ENCODE results near the gene IL23R.

IL23R gene

DNA sequence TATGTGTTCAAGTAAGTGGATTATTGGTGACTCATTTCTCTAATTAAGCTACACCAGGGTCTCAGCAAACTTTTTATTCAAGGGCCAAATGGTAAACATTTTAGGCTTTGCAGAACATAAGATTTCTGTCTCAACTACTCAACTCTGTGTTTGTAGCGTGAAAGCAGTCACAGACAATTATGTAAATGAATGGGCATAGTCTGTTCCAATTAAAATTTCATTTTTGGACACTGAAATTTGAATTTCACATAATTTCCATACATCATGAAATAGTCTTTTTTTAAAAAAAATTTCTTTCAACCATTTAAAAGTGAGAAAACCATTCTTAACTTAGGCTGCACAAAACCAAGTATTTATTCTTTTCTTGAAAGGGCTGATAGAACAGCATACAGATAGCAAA, 50.1 kb downstream of the IL23R start:
- Histone ChIP-seq H3K9ac (ENCODE audit: low read length) (no peak overlapping the region), H3K4me1 (ENCODE audit: insufficient read depth, low read length) (no peaks in the 10 kb centered on the region), H3K27me3 (ENCODE audit: control insufficient read depth in 1 of 2, insufficient read depth in 2 of 2, low read length in 2 of 2) (no peaks in the 10 kb centered on the region), H3K4me3 (ENCODE audit: low read depth in 1 of 2, low read length in 2 of 2) (no peak overlapping the region), H3K9me3 (ENCODE audit: low read length) (no peaks in the 10 kb centered on the region), H3K36me3 (ENCODE audit: insufficient read depth, low read length) (no peaks in the 10 kb centered on the region), H3K27ac (ENCODE audit: low read depth, low read length) (no peak overlapping the region)

DNA sequence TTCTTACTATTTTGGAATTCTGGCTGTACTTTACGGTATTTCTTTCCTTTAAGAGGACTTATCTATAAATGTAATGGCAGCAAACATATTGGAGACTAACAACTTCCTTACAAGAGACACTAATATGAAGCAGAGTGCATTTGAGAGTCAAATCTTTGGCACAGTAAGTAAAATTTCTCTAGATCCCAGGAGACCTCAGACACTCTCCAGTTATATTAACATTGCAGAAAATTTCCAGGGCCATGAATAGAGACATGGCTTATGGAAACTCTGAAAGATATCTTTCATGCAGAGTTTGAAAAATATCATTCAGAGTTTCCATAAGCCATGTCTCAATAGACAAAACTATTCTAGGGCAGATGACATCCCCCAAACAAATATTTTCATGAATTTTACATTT, 51.2 kb downstream of the IL23R start:
- Histone ChIP-seq H3K27me3 (ENCODE audit: control insufficient read depth in 1 of 2, insufficient read depth in 2 of 2, low read length in 2 of 2) (no peaks in the 10 kb centered on the region), H3K4me3 (ENCODE audit: low read depth in 1 of 2, low read length in 2 of 2) (no peak overlapping the region), H3K4me1 (ENCODE audit: insufficient read depth, low read length) (no peaks in the 10 kb centered on the region), H3K9ac (ENCODE audit: low read length) (no peak overlapping the region), H3K36me3 (ENCODE audit: insufficient read depth, low read length) (no peaks in the 10 kb centered on the region), H3K27ac (ENCODE audit: low read depth, low read length) (no peak overlapping the region), H3K9me3 (ENCODE audit: low read length) (no peaks in the 10 kb centered on the region)

DNA sequence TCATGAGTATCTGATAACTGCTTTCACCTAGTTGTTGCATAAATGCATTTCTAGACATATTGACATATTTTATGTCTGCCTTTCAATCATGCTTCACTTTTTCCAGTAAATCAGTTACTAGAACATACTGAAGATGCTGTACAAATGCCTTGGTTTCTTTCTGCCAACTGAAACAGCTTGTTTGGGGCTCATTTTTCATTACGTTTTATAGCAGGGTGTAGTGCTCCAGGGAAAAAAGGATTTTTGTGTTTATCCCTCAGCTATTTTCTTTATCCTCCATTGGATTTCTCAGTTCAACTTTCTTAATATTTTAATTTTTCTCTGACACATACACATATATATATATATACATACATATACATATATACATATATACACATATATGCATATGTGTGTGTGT, 51.7 kb downstream of the IL23R start:
- no peaks in the 10 kb centered on the region for H3K36me3 ChIP-seq (ENCODE audit: insufficient read depth, low read length)
- no peaks in the 10 kb centered on the region for H3K4me1 ChIP-seq (ENCODE audit: insufficient read depth, low read length)
- H3K27ac ChIP-seq (ENCODE audit: low read depth, low read length): no peak overlapping the region
- H3K9me3 ChIP-seq (ENCODE audit: low read length): no peaks in the 10 kb centered on the region
- no peak overlapping the region for H3K4me3 ChIP-seq (ENCODE audit: low read depth in 1 of 2, low read length in 2 of 2)
- no peak overlapping the region for H3K9ac ChIP-seq (ENCODE audit: low read length)
- no peaks in the 10 kb centered on the region for H3K27me3 ChIP-seq (ENCODE audit: control insufficient read depth in 1 of 2, insufficient read depth in 2 of 2, low read length in 2 of 2)

GRCh38 chr1:67224856-67225255, 58.6 kb downstream of the IL23R start:
- Histone ChIP-seq H3K4me1 (ENCODE audit: insufficient read depth, low read length) (no peaks in the 10 kb centered on the region), H3K9ac (ENCODE audit: low read length) (no peak overlapping the region), H3K4me3 (ENCODE audit: low read depth in 1 of 2, low read length in 2 of 2) (no peak overlapping the region), H3K9me3 (ENCODE audit: low read length) (no peaks in the 10 kb centered on the region), H3K27me3 (ENCODE audit: control insufficient read depth in 1 of 2, insufficient read depth in 2 of 2, low read length in 2 of 2) (no peaks in the 10 kb centered on the region), H3K36me3 (ENCODE audit: insufficient read depth, low read length) (no peaks in the 10 kb centered on the region), H3K27ac (ENCODE audit: low read depth, low read length) (no peak overlapping the region)

DNA sequence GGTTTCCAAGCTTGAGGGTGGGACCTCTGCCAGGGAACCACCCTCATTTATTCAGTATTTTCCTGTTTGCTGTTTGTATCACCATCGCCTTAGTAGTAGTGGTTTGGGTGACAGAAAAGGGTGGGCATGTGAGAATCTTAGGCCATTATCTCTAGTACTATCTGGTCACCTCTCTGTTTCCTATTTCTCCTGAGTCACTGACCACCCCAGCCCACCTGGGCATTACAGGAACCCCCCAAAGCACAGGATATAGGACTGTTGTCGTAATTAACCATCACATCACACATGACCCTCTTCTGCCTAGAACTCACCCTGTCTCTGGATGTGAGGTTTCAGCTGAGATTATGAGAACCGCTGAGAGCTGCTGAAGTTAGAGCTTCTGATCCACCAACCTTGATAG, 60.4 kb downstream of the IL23R start:
- H3K27ac ChIP-seq (ENCODE audit: low read depth, low read length): no peak overlapping the region
- no peaks in the 10 kb centered on the region for H3K4me1 ChIP-seq (ENCODE audit: insufficient read depth, low read length)
- no peaks in the 10 kb centered on the region for H3K36me3 ChIP-seq (ENCODE audit: insufficient read depth, low read length)

DNA sequence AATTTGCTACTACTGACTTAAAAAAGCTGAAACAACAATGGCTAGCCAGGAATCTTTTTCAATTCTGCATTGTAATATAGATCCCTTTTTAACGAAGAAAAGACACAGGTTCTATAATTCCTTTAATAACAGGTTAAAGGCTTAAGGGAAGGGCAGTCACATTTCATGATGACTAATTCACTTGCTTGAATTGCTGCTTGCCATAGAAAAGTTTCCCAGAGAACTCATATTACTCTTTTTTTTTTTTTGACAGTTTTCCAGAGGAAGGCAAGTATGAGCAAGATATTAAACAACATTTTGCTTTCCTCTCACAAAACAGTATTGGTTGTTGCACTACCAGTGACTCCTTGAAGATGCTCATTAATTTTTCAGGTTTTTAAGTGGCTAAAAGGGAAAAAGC, 60.9 kb downstream of the IL23R start:
- H3K27ac ChIP-seq (ENCODE audit: low read depth, low read length): no peak overlapping the region

More for the DNA sequence above, 60.4 kb downstream of the IL23R start:
- Histone ChIP-seq H3K27me3 (ENCODE audit: control insufficient read depth in 1 of 2, insufficient read depth in 2 of 2, low read length in 2 of 2) (no peaks in the 10 kb centered on the region), H3K9me3 (ENCODE audit: low read length) (no peaks in the 10 kb centered on the region), H3K9ac (ENCODE audit: low read length) (no peak overlapping the region), H3K4me3 (ENCODE audit: low read depth in 1 of 2, low read length in 2 of 2) (no peak overlapping the region)

GRCh38 chr1:67228791-67229190, 62.5 kb downstream of the IL23R start:
- H3K9ac ChIP-seq (ENCODE audit: low read length): no peak overlapping the region
- H3K9me3 ChIP-seq (ENCODE audit: low read length): no peaks in the 10 kb centered on the region
- no peaks in the 10 kb centered on the region for H3K27me3 ChIP-seq (ENCODE audit: control insufficient read depth in 1 of 2, insufficient read depth in 2 of 2, low read length in 2 of 2)
- H3K4me1 ChIP-seq (ENCODE audit: insufficient read depth, low read length): no peaks in the 10 kb centered on the region
- H3K4me3 ChIP-seq (ENCODE audit: low read depth in 1 of 2, low read length in 2 of 2): no peak overlapping the region
- no peak overlapping the region for H3K27ac ChIP-seq (ENCODE audit: low read depth, low read length)
- H3K36me3 ChIP-seq (ENCODE audit: insufficient read depth, low read length): no peaks in the 10 kb centered on the region

More for the DNA sequence above, 60.9 kb downstream of the IL23R start:
- Histone ChIP-seq H3K27me3 (ENCODE audit: control insufficient read depth in 1 of 2, insufficient read depth in 2 of 2, low read length in 2 of 2) (no peaks in the 10 kb centered on the region), H3K36me3 (ENCODE audit: insufficient read depth, low read length) (no peaks in the 10 kb centered on the region), H3K9ac (ENCODE audit: low read length) (no peak overlapping the region), H3K9me3 (ENCODE audit: low read length) (no peaks in the 10 kb centered on the region), H3K4me3 (ENCODE audit: low read depth in 1 of 2, low read length in 2 of 2) (no peak overlapping the region), H3K4me1 (ENCODE audit: insufficient read depth, low read length) (no peaks in the 10 kb centered on the region)

DNA sequence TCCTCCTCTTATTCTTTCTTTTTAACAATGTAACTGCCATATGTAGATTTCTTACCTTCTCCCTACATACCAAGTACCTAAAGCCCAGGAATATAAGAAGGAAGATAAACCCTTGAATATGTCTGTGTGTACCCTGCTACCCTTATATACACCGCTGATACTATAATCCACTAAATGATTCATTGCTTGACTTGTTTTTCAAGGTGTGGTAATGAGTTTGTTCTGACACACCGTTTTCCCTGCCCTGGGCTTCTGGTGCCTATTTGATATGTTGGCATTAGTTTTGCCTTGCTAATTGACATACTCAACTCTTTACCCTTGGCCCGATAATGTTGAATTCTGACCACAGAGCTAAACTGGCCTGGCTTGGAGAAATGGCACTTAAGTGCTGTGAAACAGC, 64.3 kb downstream of the IL23R start:
- no peaks in the 10 kb centered on the region for H3K9me3 ChIP-seq (ENCODE audit: low read length)
- no peaks in the 10 kb centered on the region for H3K27me3 ChIP-seq (ENCODE audit: control insufficient read depth in 1 of 2, insufficient read depth in 2 of 2, low read length in 2 of 2)
- no peaks in the 10 kb centered on the region for H3K36me3 ChIP-seq (ENCODE audit: insufficient read depth, low read length)
- H3K27ac ChIP-seq (ENCODE audit: low read depth, low read length): no peak overlapping the region
- H3K9ac ChIP-seq (ENCODE audit: low read length): no peak overlapping the region
- no peaks in the 10 kb centered on the region for H3K4me1 ChIP-seq (ENCODE audit: insufficient read depth, low read length)
- H3K4me3 ChIP-seq (ENCODE audit: low read depth in 1 of 2, low read length in 2 of 2): no peak overlapping the region

DNA sequence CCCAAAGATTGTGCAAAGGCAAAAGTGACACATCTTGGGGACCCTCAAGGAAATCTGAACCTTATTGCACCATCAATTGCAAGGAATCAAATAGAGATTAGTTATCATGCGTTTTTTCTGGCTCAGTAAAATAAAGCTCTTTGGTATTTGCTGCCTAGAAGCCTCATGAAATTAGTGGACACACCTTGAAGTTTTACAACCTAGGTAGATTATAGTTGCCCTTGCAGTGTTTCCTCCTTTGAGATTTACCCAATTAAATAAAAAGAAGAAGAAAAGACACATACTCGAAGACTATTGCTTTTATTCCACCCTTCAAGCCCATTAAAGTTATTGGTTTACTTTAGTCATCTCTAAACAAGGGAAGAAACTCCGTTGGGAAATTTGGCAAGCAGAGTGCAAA, 70.0 kb downstream of the IL23R start:
- Histone ChIP-seq H3K27me3 (ENCODE audit: control insufficient read depth in 1 of 2, insufficient read depth in 2 of 2, low read length in 2 of 2) (no peaks in the 10 kb centered on the region), H3K4me3 (ENCODE audit: low read depth in 1 of 2, low read length in 2 of 2) (no peak overlapping the region), H3K36me3 (ENCODE audit: insufficient read depth, low read length) (no peaks in the 10 kb centered on the region), H3K9ac (ENCODE audit: low read length) (no peak overlapping the region), H3K27ac (ENCODE audit: low read depth, low read length) (no peak overlapping the region), H3K4me1 (ENCODE audit: insufficient read depth, low read length) (no peaks in the 10 kb centered on the region), H3K9me3 (ENCODE audit: low read length) (no peaks in the 10 kb centered on the region)

DNA sequence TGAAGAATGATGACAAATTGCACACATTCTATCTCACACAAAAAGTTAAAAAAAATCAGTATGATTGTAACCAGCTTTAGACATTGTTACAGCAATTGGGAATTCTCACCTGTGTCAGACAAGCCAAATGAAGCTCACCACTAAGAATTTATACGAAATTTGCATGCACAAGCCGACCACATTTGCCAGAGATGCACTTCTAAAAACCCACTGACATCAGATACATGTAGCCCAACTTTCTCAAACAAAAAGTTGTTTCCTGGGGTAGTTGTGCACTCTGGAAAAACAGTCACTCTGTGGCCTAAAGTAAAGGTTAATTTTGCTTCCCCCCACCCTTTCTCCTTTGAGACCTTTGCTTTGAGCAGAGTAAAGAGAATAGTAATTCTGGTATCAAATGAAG, 73.5 kb downstream of the IL23R start:
- no peak overlapping the region for H3K4me3 ChIP-seq (ENCODE audit: low read depth in 1 of 2, low read length in 2 of 2)
- H3K9ac ChIP-seq (ENCODE audit: low read length): no peak overlapping the region
- no peak overlapping the region for H3K27ac ChIP-seq (ENCODE audit: low read depth, low read length)
- no peaks in the 10 kb centered on the region for H3K36me3 ChIP-seq (ENCODE audit: insufficient read depth, low read length)
- no peaks in the 10 kb centered on the region for H3K9me3 ChIP-seq (ENCODE audit: low read length)
- H3K27me3 ChIP-seq (ENCODE audit: control insufficient read depth in 1 of 2, insufficient read depth in 2 of 2, low read length in 2 of 2): no peaks in the 10 kb centered on the region
- H3K4me1 ChIP-seq (ENCODE audit: insufficient read depth, low read length): no peaks in the 10 kb centered on the region

- Histone ChIP-seq H3K4me1 (ENCODE audit: insufficient read depth, low read length) (no peaks in the 10 kb centered on the region), H3K27me3 (ENCODE audit: control insufficient read depth in 1 of 2, insufficient read depth in 2 of 2, low read length in 2 of 2) (no peaks in the 10 kb centered on the region), H3K9ac (ENCODE audit: low read length) (no peak overlapping the region), H3K27ac (ENCODE audit: low read depth, low read length) (no peak overlapping the region), H3K4me3 (ENCODE audit: low read depth in 1 of 2, low read length in 2 of 2) (no peak overlapping the region), H3K9me3 (ENCODE audit: low read length) (no peaks in the 10 kb centered on the region), H3K36me3 (ENCODE audit: insufficient read depth, low read length) (no peaks in the 10 kb centered on the region)
These were observed 75.0 kb downstream of the IL23R start for GRCh38 chr1:67241200-67241746.

DNA sequence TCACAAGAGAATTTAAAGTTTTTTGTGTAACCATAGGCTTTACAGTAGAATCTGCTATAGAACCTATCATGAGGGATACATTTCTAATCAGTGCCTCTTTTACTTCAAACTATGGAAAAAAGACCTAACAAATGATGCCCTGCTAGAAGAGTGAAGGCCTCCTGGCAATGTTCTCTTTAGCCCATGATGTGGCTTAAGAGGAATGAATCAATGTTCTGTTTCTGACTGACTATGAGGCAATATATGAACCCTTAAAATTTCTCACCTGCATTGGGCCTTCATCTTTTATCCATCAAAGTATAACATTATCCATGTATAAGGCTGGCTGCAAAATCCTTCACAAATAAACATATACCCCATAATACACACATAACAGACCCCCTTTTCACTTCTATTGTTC, 75.8 kb downstream of the IL23R start:
- H3K9me3 ChIP-seq (ENCODE audit: low read length): no peaks in the 10 kb centered on the region
- H3K27me3 ChIP-seq (ENCODE audit: control insufficient read depth in 1 of 2, insufficient read depth in 2 of 2, low read length in 2 of 2): no peaks in the 10 kb centered on the region
- no peak overlapping the region for H3K4me3 ChIP-seq (ENCODE audit: low read depth in 1 of 2, low read length in 2 of 2)
- no peaks in the 10 kb centered on the region for H3K36me3 ChIP-seq (ENCODE audit: insufficient read depth, low read length)
- H3K27ac ChIP-seq (ENCODE audit: low read depth, low read length): no peak overlapping the region
- no peak overlapping the region for H3K9ac ChIP-seq (ENCODE audit: low read length)
- H3K4me1 ChIP-seq (ENCODE audit: insufficient read depth, low read length): no peaks in the 10 kb centered on the region
